ENCODE data around the gene EIF4G2.

Gene EIF4G2

DNA sequence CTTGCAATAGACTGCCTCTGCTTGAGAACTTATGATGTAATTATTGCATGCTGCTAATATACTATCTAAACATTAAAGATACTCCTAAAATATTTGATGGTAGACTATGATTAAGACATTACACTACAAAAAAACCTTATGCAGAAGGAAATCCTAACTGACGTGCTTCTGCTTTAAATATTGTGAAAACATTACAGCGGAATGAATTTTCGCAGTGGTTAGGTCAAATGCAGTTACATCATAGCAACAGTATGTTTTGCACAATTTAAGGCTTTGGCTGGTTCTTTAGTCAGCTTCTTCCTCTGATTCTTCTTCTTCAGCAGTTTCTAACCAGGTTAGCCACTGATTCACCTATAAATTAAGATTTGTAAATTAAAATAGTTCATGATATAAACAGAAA is 11.2 kb downstream of the EIF4G2 start:
- no peaks in the 10 kb centered on the region for H3K36me3 ChIP-seq (ENCODE audit: control insufficient read depth, insufficient read depth, low read length)
- no peaks in the 10 kb centered on the region for H3K4me1 ChIP-seq
- no peak overlapping the region for H3K4me2 ChIP-seq (ENCODE audit: low read length)
- H3K9ac ChIP-seq, result no peak overlapping the region
- H3K79me2 ChIP-seq, result no peaks in the 10 kb centered on the region
- no peaks in the 10 kb centered on the region for H3K27me3 ChIP-seq (ENCODE audit: control insufficient read depth, insufficient read depth, low read length)
- TF ChIP-seq, protein P1, sequence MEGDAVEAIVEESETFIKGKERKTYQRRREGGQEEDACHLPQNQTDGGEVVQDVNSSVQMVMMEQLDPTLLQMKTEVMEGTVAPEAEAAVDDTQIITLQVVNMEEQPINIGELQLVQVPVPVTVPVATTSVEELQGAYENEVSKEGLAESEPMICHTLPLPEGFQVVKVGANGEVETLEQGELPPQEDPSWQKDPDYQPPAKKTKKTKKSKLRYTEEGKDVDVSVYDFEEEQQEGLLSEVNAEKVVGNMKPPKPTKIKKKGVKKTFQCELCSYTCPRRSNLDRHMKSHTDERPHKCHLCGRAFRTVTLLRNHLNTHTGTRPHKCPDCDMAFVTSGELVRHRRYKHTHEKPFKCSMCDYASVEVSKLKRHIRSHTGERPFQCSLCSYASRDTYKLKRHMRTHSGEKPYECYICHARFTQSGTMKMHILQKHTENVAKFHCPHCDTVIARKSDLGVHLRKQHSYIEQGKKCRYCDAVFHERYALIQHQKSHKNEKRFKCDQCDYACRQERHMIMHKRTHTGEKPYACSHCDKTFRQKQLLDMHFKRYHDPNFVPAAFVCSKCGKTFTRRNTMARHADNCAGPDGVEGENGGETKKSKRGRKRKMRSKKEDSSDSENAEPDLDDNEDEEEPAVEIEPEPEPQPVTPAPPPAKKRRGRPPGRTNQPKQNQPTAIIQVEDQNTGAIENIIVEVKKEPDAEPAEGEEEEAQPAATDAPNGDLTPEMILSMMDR (IDR thresholded peaks at IDR 0.05), result no peak
- no peak overlapping the region for H3K27ac ChIP-seq
- H3K9me3 ChIP-seq (ENCODE audit: control insufficient read depth, low read length), result no peaks in the 10 kb centered on the region
- H2AFZ ChIP-seq, result no peak overlapping the region
- no peak overlapping the region for H3K4me3 ChIP-seq (ENCODE audit: low read depth, low read length)

DNA sequence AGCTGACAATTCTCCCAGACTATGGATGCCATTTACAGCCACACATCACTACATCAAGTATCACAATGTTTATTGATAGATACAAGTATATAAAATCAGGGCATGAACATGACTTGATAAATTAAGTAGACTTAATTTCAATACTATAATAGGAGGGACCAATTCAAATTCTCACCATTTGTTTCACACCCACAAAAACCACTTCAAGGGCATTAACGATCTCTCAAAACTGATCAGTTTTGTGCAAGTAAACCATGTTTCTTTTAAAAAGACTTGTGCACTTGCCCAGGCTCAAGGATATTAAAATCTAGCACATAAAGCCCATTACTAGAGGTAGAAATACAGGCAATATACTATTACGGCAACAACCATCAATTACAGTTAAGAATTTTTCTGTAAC is 11.7 kb downstream of the EIF4G2 start:
- Histone ChIP-seq H3K27me3 (ENCODE audit: control insufficient read depth, insufficient read depth, low read length) (no peaks in the 10 kb centered on the region), H3K9me3 (ENCODE audit: control insufficient read depth, low read length) (no peaks in the 10 kb centered on the region), H3K4me3 (ENCODE audit: low read depth, low read length) (no peak overlapping the region), H2AFZ (no peak overlapping the region), H3K36me3 (ENCODE audit: control insufficient read depth, insufficient read depth, low read length) (no peaks in the 10 kb centered on the region), H3K27ac (no peak overlapping the region), H3K4me2 (ENCODE audit: low read length) (no peak overlapping the region), H3K4me1 (no peaks in the 10 kb centered on the region), H3K9ac (no peak overlapping the region), H3K79me2 (no peaks in the 10 kb centered on the region)
- TF ChIP-seq, protein P1 (IDR thresholded peaks at IDR 0.05), result no peak

DNA sequence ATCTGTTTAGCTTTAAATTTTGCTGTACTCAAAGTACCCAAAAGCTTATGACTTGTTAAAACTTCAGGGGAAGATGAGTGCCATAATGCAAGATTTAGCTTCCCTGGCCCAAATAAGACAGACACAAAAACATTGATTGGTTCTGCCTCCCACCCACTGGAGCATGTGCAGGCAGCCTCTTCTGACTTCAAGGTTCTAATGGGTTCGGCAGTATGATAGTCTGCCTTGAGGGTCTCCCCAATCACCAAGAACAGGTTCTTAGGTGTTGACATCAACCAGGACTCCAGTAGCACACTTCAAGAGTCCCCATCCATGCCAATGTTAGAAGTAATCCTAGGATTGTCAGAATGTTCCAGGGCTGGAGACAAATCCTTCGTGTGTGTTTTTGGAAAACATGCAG is 12.5 kb downstream of the EIF4G2 start:
- no peak overlapping the region for H2AFZ ChIP-seq
- no peaks in the 10 kb centered on the region for H3K79me2 ChIP-seq
- TF ChIP-seq, protein P1 (IDR thresholded peaks at IDR 0.05), result no peak
- no peaks in the 10 kb centered on the region for H3K36me3 ChIP-seq (ENCODE audit: control insufficient read depth, insufficient read depth, low read length)
- H3K9ac ChIP-seq, result no peak overlapping the region
- no peak overlapping the region for H3K27ac ChIP-seq
- no peaks in the 10 kb centered on the region for H3K27me3 ChIP-seq (ENCODE audit: control insufficient read depth, insufficient read depth, low read length)
- no peaks in the 10 kb centered on the region for H3K4me1 ChIP-seq
- no peak overlapping the region for H3K4me3 ChIP-seq (ENCODE audit: low read depth, low read length)
- no peak overlapping the region for H3K4me2 ChIP-seq (ENCODE audit: low read length)
- H3K9me3 ChIP-seq (ENCODE audit: control insufficient read depth, low read length), result no peaks in the 10 kb centered on the region

DNA sequence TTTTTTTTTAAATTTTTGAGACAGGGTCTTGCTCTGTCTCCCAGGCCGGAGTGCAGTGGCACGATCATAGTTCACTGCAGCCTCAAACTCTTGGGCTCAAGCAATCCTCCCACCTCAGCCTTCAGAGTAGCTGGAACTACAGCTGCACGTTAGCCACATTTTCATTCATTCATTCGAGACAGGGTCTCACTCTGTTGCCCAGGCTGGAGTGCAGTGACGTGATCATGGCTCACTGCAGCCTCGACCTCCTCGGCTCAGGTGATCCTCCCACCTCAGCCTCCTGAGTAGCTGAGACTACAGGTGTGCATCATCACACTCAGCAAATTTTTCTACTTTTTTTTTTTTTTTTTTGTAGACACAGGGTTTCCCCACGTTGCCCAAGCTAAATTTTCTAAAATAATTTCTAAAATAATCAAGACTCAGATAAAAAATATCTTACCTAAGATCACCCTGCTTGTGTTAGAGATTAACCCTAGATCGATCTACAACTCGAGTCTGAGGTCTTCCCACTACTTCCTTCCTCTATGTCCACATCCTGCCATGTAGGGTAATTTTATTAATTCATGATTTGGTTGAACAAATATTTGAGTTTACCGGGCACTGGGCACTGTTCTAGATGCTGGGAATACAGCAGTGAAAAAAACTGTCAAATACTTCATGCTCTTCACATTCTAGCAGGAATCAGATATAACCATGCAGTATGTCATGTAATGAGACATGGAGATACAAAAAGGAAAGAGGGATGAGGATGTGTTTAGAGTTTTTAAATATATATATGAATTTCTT is 15.1 kb downstream of the EIF4G2 start:
- H3K4me2 ChIP-seq (ENCODE audit: low read length), result no peak overlapping the region
- TF ChIP-seq, protein P1 (IDR thresholded peaks at IDR 0.05), result no peak
- no peaks in the 10 kb centered on the region for H3K4me1 ChIP-seq
- H3K36me3 ChIP-seq (ENCODE audit: control insufficient read depth, insufficient read depth, low read length), result no peaks in the 10 kb centered on the region
- H3K9ac ChIP-seq, result no peak overlapping the region
- no peak overlapping the region for H3K4me3 ChIP-seq (ENCODE audit: low read depth, low read length)
- H3K79me2 ChIP-seq, result no peaks in the 10 kb centered on the region
- H3K27ac ChIP-seq, result no peak overlapping the region
- H2AFZ ChIP-seq, result no peak overlapping the region
- H3K9me3 ChIP-seq (ENCODE audit: control insufficient read depth, low read length), result no peaks in the 10 kb centered on the region
- H3K27me3 ChIP-seq (ENCODE audit: control insufficient read depth, insufficient read depth, low read length), result no peaks in the 10 kb centered on the region
